ENCODE data around the gene FURIN.
"Not testable (repeated sequence)": the region's sequence is repeated elsewhere in the genome, so short reads cannot be mapped to it uniquely, and the experiment has no call there.

FURIN gene

DNA sequence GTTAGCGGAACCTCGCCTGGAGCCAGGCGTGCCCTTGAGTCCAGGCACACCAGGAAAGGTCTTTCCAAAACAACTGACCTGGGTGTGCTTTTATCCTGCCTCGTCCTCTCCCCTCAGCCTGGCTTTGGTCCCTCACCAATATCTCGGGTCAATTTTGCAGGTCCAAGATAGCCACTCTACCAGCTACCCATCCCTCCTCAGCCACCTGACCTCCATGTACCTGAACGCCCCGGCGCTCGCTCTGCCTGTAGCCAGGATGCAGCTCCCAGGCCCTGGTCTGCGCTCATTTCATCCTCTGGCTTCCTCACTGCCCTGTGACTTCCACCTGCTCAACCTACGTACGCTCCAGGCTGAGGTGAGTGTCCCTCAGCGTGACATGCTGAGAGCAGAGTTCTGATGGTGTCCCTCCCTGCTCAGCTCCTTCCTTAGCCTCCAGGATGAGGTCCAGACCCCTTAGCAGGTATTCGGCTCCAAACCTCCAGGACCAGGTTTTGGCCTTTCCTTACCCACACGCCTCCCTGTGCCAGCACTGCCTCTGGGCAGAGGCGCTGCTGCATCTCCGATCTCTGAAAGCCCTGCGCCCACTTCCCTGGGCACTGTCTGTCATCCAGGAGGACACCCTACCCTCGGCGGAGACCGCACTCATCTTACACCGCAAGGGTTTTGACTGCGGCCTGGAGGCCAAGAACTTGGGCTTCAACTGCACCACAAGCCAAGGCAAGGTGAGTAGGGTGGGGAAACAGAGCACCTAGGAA lies 49.8 kb downstream of the FURIN start:
- no peak for DNase-seq

GRCh38 chr15:90918835-90919234 lies 50.4 kb downstream of the FURIN start:
- DNase-seq, result no peak

- no peak for DNase-seq
Observed at GRCh38 chr15:90921887-90922286, 53.5 kb downstream of the FURIN start.

- not testable (repeated sequence) for DNase-seq
Observed at GRCh38 chr15:90922712-90923322, 54.4 kb downstream of the FURIN start.

DNA sequence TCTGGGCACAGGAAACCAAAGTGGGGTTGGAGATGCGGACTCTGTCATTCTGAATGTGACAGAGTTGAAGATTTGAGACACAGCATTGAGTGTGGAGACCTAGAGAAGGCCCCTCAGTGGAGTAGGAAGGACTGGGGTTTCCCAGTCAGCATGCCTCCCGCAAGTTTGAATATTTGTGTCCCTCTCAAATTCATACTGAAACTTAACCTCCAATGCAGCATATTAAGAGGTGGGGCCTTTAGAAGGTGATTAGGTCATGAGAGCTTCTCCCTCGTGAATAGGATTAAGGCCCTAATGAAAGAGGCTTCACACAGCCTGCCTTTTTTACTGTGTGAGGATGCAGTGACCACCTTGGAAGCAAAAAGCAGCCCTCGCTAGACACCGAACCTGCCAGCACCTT lies 56.0 kb downstream of the FURIN start:
- no peak for DNase-seq

DNA sequence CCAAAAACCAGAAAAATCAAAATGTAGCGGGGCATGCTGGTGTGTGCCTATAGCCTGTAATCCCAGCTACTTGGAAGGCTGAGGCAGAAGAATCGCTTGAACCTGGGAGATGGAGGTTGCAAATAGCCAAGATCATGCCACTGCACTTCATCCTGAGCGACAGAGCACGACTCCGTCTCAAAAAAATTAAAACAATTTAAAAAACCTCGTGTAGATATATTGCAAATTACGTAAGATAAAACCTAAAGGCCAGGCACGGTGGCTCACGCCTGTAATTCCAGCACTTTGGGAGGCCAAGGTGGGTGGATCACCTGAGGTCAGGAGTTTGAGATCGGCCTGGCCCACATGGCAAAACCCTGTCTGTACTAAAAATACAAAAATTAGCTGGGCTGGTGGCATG lies 58.4 kb downstream of the FURIN start:
- DNase-seq, result not testable (repeated sequence)

GRCh38 chr15:90928106-90928505 lies 59.7 kb downstream of the FURIN start:
- DNase-seq, result not testable (repeated sequence)

- no peak for DNase-seq
Observed at GRCh38 chr15:90929246-90930019, 61.0 kb downstream of the FURIN start.

DNA sequence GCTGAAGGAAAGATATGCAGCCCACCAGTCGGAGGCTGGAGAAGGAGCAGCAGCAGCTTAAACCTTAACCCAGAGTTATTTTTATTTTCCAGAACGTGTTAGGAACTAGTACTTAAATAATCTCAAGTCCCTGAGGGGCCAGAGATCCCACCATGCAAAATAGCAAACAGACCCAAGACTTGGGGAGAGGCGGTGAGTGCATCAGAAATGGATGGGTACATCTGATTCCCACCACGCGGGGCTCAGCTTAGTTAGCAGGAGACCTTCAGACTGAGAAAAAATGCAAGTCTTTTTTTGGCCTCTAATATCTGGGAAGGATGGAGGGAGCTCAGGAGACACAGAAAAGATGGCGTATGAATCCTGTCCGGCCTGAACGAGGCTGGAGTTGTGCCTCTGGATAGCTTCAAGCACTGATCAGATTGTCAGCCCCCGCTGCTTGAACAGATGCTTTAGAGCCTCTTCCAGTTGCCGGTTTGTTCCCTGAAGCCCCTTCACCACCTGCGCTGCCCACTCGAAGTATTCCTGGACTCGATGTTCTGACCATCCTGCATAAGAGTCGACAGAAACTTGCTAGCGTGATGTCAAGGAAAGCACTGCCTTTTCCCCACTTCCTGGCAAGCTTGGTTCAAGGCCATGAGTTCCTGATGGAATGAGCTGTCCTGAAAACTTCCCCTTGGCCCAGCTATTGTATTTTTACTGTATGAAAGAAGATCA lies 62.6 kb downstream of the FURIN start:
- peak; percentile 24 for DNase-seq

GRCh38 chr15:90931575-90931827 lies 63.1 kb downstream of the FURIN start:
- no peak for DNase-seq

GRCh38 chr15:90931828-90932659 lies 63.7 kb downstream of the FURIN start, which contains the start of gene HDDC3:
HDDC3 (minus strand) TSS chr15:90932549; CDS start chr15:90932540, 9 bp downstream.
- DNase-seq, result peak; percentile 95

DNA sequence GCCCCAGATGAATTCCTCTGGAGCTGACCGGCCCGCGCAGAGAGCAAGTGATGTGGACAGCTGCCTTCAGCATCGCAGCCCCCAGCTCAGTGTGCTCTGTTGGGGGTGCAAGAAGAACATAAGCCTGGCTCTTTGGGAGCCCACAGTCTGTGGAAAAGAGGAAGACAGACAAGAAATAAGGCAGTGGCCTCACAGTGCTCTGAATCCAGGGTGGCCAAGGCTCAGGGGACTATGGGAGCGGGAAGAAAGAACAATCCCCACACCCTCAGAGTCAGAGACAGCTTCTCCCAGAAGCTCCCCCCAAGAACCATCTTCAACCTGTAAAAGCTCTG lies 64.2 kb downstream of the FURIN start:
- DNase-seq, result no peak

All from NCI-H2171 treated with DMSO at 0.1 percent for 48 hours (cell line).